Astrocyte (in vitro differentiated cells and primary cell): ENCODE results near the gene ADGRG7. TPM values are rescaled to one million over a fixed set of nuclear protein-coding genes. Genes with fewer than 3 reads are reported as not detected.
"Not testable (repeated sequence)": the region's sequence is repeated elsewhere in the genome, so short reads cannot be mapped to it uniquely, and the experiment has no call there.

Experiments
- DNase-seq: peaks from one replicate; pipeline ENCODE4 v3.0.0-alpha.2; 2010; ENCODE audit warnings: low read depth
- FAIRE-seq: peaks from 2 replicates; lab custom pipeline; 2011; peaks lifted over from hg19 to GRCh38; lab: Jason Lieb, UNC
- H2AFZ ChIP-seq: 2 replicates; pipeline ENCODE4 v1.6.0; 2012; ENCODE audit warnings: low read depth, low read length, inconsistent platforms
- H3K27ac ChIP-seq: 2 replicates; pipeline ENCODE4 v1.5.1; 2011; ENCODE audit warnings: low read depth, low read length, inconsistent platforms
- H3K27me3 ChIP-seq: 2 replicates; pipeline ENCODE4 v1.6.0; 2011; ENCODE audit warnings: low read length, inconsistent platforms; ENCODE audit not compliant: insufficient read depth
- H3K36me3 ChIP-seq: 2 replicates; pipeline ENCODE4 v1.5.1; 2011; ENCODE audit warnings: low read length, inconsistent platforms; ENCODE audit not compliant: insufficient read depth
- H3K4me1 ChIP-seq: 2 replicates; pipeline ENCODE4 v1.5.1; 2011; ENCODE audit warnings: low read length, inconsistent platforms; ENCODE audit not compliant: insufficient read depth
- H3K4me2 ChIP-seq: 2 replicates; pipeline ENCODE4 v1.6.0; 2012; ENCODE audit warnings: low read length, inconsistent platforms
- H3K4me3 ChIP-seq: 2 replicates; pipeline ENCODE4 v1.5.1; 2011; ENCODE audit warnings: low read depth, mild to moderate bottlenecking, low read length, inconsistent platforms; ENCODE audit not compliant: insufficient read depth
- H3K79me2 ChIP-seq: 2 replicates; pipeline ENCODE4 v1.6.0; 2012; ENCODE audit warnings: mild to moderate bottlenecking, low read length, inconsistent platforms; ENCODE audit not compliant: insufficient read depth
- H3K9ac ChIP-seq: 2 replicates; pipeline ENCODE4 v1.6.0; 2012; ENCODE audit warnings: mild to moderate bottlenecking, low read length, inconsistent platforms
- H3K9me3 ChIP-seq: 2 replicates; pipeline ENCODE4 v1.5.1; 2012; ENCODE audit warnings: low read depth, mild to moderate bottlenecking, low read length, inconsistent platforms; ENCODE audit not compliant: insufficient read depth
- H4K20me1 ChIP-seq: 2 replicates; pipeline ENCODE4 v1.6.0; 2012; ENCODE audit warnings: low read length, inconsistent platforms; ENCODE audit not compliant: insufficient read depth
- H3K27ac Mint-ChIP-seq: one replicate; pipeline ENCODE4 v1.8.0; 2021; ENCODE audit warnings: mild to moderate bottlenecking, mixed read lengths; ENCODE audit not compliant: unreplicated experiment
- H3K27me3 Mint-ChIP-seq: one replicate; pipeline ENCODE4 v1.8.0; 2021; ENCODE audit warnings: low read depth, mixed read lengths; ENCODE audit not compliant: unreplicated experiment
- H3K36me3 Mint-ChIP-seq: one replicate; pipeline ENCODE4 v1.8.0; 2021; ENCODE audit warnings: low read depth, mixed read lengths; ENCODE audit not compliant: unreplicated experiment
- H3K4me1 Mint-ChIP-seq: one replicate; pipeline ENCODE4 v1.8.0; 2021; ENCODE audit warnings: low read depth, mixed read lengths; ENCODE audit not compliant: unreplicated experiment
- H3K4me3 Mint-ChIP-seq: one replicate; pipeline ENCODE4 v1.8.0; 2021; ENCODE audit warnings: mild to moderate bottlenecking, moderate library complexity, mixed read lengths; ENCODE audit not compliant: unreplicated experiment
- H3K9me3 Mint-ChIP-seq: one replicate; pipeline ENCODE4 v1.8.0; 2021; ENCODE audit warnings: mild to moderate bottlenecking, mixed read lengths; ENCODE audit not compliant: unreplicated experiment
- CTCF ChIP-seq: IDR thresholded peaks from 2 replicates; pipeline ENCODE4 v1.5.1; 2011; ENCODE audit warnings: low read depth, mild to moderate bottlenecking, inconsistent platforms, low read length, moderate library complexity; ENCODE audit not compliant: insufficient read depth
- EZH2 ChIP-seq: IDR thresholded peaks from 2 replicates; pipeline ENCODE4 v1.6.1; 2012; ENCODE audit warnings: mild to moderate bottlenecking, low read length, inconsistent platforms; ENCODE audit not compliant: insufficient read depth
- total RNA-seq: library from RNA; stranded (reverse); gene quantifications from 2 replicates; pipeline ENCODE4 v1.2.1, GENCODE V29; 2021

ADGRG7 gene
- total RNA-seq, 1 donor from 2014 or later, result not detected

GRCh38 chr3:100656945-100657344, 47.5 kb downstream of the ADGRG7 start:
- TF ChIP-seq EZH2, result no peak
- TF ChIP-seq CTCF, result no peak

GRCh38 chr3:100661294-100661693, 51.9 kb downstream of the ADGRG7 start:
- not testable (repeated sequence) for H3K36me3 ChIP-seq, H3K9ac ChIP-seq, H3K9me3 Mint-ChIP-seq, H2AFZ ChIP-seq, H3K4me1 Mint-ChIP-seq, H3K4me1 ChIP-seq, H3K27ac Mint-ChIP-seq, H3K27ac ChIP-seq, H3K4me2 ChIP-seq, H3K27me3 ChIP-seq, DNase-seq, H3K9me3 ChIP-seq, H3K27me3 Mint-ChIP-seq, H3K4me3 Mint-ChIP-seq, H3K79me2 ChIP-seq, H3K4me3 ChIP-seq, H4K20me1 ChIP-seq, H3K36me3 Mint-ChIP-seq, FAIRE-seq

More at GRCh38 chr3:100656945-100657344, 47.5 kb downstream of the ADGRG7 start:
- H3K9me3 Mint-ChIP-seq, result no peaks in the 10 kb centered on the region
- H3K27me3 Mint-ChIP-seq, result no peaks in the 10 kb centered on the region
- H3K4me3 ChIP-seq, result no peak overlapping the region
- no peaks in the 10 kb centered on the region for H3K9me3 ChIP-seq
- H3K27ac Mint-ChIP-seq, result no peak overlapping the region
- no peaks in the 10 kb centered on the region for H4K20me1 ChIP-seq
- H3K36me3 Mint-ChIP-seq, result no peaks in the 10 kb centered on the region
- H3K9ac ChIP-seq, result no peak overlapping the region
- no peak overlapping the region for H3K27ac ChIP-seq
- no peak overlapping the region for H3K4me2 ChIP-seq
- no peak overlapping the region for H2AFZ ChIP-seq
- FAIRE-seq (no peak), DNase-seq (no peak)
- no peaks in the 10 kb centered on the region for H3K4me1 ChIP-seq
- no peaks in the 10 kb centered on the region for H3K27me3 ChIP-seq
- H3K4me3 Mint-ChIP-seq, result no peak overlapping the region
- no peaks in the 10 kb centered on the region for H3K36me3 ChIP-seq
- H3K79me2 ChIP-seq, result no peaks in the 10 kb centered on the region
- H3K4me1 Mint-ChIP-seq, result no peaks in the 10 kb centered on the region

- Histone ChIP-seq H4K20me1 (no peaks in the 10 kb centered on the region), H3K4me1 (no peaks in the 10 kb centered on the region), H3K27me3 (no peaks in the 10 kb centered on the region), H3K79me2 (no peaks in the 10 kb centered on the region), H3K27ac (no peak overlapping the region), H3K9ac (no peak overlapping the region), H2AFZ (no peak overlapping the region), H3K4me3 (no peak overlapping the region), H3K9me3 (no peaks in the 10 kb centered on the region), H3K36me3 (no peaks in the 10 kb centered on the region), H3K4me2 (no peak overlapping the region)
- TF ChIP-seq CTCF (no peak), EZH2 (no peak)
- no peak overlapping the region for H3K27ac Mint-ChIP-seq
- no peaks in the 10 kb centered on the region for H3K36me3 Mint-ChIP-seq
- no peaks in the 10 kb centered on the region for H3K4me1 Mint-ChIP-seq
- DNase-seq, result no peak
- H3K27me3 Mint-ChIP-seq, result no peaks in the 10 kb centered on the region
- no peak for FAIRE-seq
- H3K9me3 Mint-ChIP-seq, result peaks cover 2% of the 10 kb centered on the region
- H3K4me3 Mint-ChIP-seq, result no peak overlapping the region
Observed at GRCh38 chr3:100662113-100662823, 52.9 kb downstream of the ADGRG7 start.
